BLaER1 treated with 17β-estradiol and CSF1 and Interleukin-3, amounts not matched to agents 10 nM and 100 nM (cell line): ENCODE measurements around the gene MGAT4B.
A peak's percentile ranks its signal among the peaks of the same experiment; 100 is the strongest.

Experiments used
- H3K27ac ChIP-seq, 11 experiments: shearing (Covaris generic); formaldehyde crosslinking; 2 replicates each; pipeline ENCODE4 v1.8.1; 2022
- H3K27me3 ChIP-seq, 11 experiments: shearing (Covaris generic); formaldehyde crosslinking; 2 replicates each; pipeline ENCODE4 v1.8.1; 2022
- H3K36me3 ChIP-seq, 11 experiments: shearing (Covaris generic); formaldehyde crosslinking; 2 replicates each; pipeline ENCODE4 v1.8.1; 2022
- H3K4me1 ChIP-seq, 10 experiments: shearing (Covaris generic); formaldehyde crosslinking; 2 replicates each; pipeline ENCODE4 v1.8.1; 2022
- H3K4me2 ChIP-seq, 11 experiments: shearing (Covaris generic); formaldehyde crosslinking; 2 replicates each; pipeline ENCODE4 v1.8.1; 2022
- H3K4me3 ChIP-seq, 10 experiments: shearing (Covaris generic); formaldehyde crosslinking; 2 replicates each; pipeline ENCODE4 v1.8.1; 2022
- H3K9ac ChIP-seq, 11 experiments: shearing (Covaris generic); formaldehyde crosslinking; 2 replicates each; pipeline ENCODE4 v1.8.1; 2022
- H3K9me3 ChIP-seq, 11 experiments: shearing (Covaris generic); formaldehyde crosslinking; replicated peaks in 1 of 11; 2 replicates each; pipeline ENCODE4 v1.8.1; 2022
- H4K20me1 ChIP-seq, 11 experiments: shearing (Covaris generic); formaldehyde crosslinking; 2 replicates each; pipeline ENCODE4 v1.8.1; 2022
- Cebpa-rat ChIP-seq, 11 experiments: shearing (Covaris generic); IDR thresholded peaks; 2 replicates each; pipeline ENCODE4 v1.8.1; 2022

MGAT4B gene

GRCh38 chr5:179769796-179770195 is 36.9 kb downstream of the MGAT4B start:
- peaks cover 81 to 100% (median 100%) of the 10 kb centered on the region in 11 experiments for H3K36me3 ChIP-seq
- H3K27me3 ChIP-seq = no peaks in the 10 kb centered on the region
- no peak overlapping the region for H3K4me3 ChIP-seq
- no peaks in the 10 kb centered on the region for H3K9me3 ChIP-seq
- no peak for TF ChIP-seq Cebpa-rat (IDR thresholded peaks at IDR 0.05)
- peaks cover 61 to 98% (median 82%) of the 10 kb centered on the region in 11 experiments for H4K20me1 ChIP-seq
- peak overlapping the region in 1 of 11 experiments; percentile 25; a peak in 1 of 22 replicates for H3K9ac ChIP-seq
- H3K4me1 ChIP-seq = peaks cover 0 to 69% (median 41%) of the 10 kb centered on the region in 10 experiments; a peak in 16 of 20 replicates
- H3K4me2 ChIP-seq = peak overlapping the region in 8 of 11 experiments; percentile 6 to 67 (median 46); a peak in 13 of 22 replicates
- 0 out of 22 replicates have a peak overlapping the region, but pooled peaks of 1 of the 11 experiments have one; percentile 2 for H3K27ac ChIP-seq

GRCh38 chr5:179769271-179769670 is 37.4 kb downstream of the MGAT4B start:
- no peak for TF ChIP-seq Cebpa-rat (IDR thresholded peaks at IDR 0.05)
- Histone ChIP-seq H3K9ac (peak overlapping the region in 2 of 11 experiments; percentile 1 to 25; a peak in 1 of 22 replicates), H4K20me1 (peaks cover 63 to 97% (median 82%) of the 10 kb centered on the region in 11 experiments), H3K4me3 (no peak overlapping the region), H3K27ac (0 out of 22 replicates have a peak overlapping the region, but pooled peaks of 1 of the 11 experiments have one; percentile 2), H3K36me3 (peaks cover 76 to 100% (median 98%) of the 10 kb centered on the region in 11 experiments), H3K9me3 (no peaks in the 10 kb centered on the region), H3K27me3 (no peaks in the 10 kb centered on the region), H3K4me2 (peak overlapping the region in 8 of 11 experiments; percentile 6 to 67 (median 46); a peak in 13 of 22 replicates), H3K4me1 (peaks cover 0 to 74% (median 44%) of the 10 kb centered on the region in 10 experiments; a peak in 16 of 20 replicates)

GRCh38 chr5:179768326-179769085 is 38.2 kb downstream of the MGAT4B start:
- peaks cover 68 to 100% (median 96%) of the 10 kb centered on the region in 11 experiments for H3K36me3 ChIP-seq
- H3K27ac ChIP-seq = no peak overlapping the region
- 0 out of 22 replicates have a peak overlapping the region, but pooled peaks of 1 of the 11 experiments have one; percentile 1 for H3K9ac ChIP-seq
- H3K4me1 ChIP-seq = peaks cover 0 to 82% (median 49%) of the 10 kb centered on the region in 10 experiments; a peak in 19 of 20 replicates
- no peaks in the 10 kb centered on the region for H3K27me3 ChIP-seq
- no peak overlapping the region for H3K4me3 ChIP-seq
- TF ChIP-seq Cebpa-rat (IDR thresholded peaks at IDR 0.05) = no peak
- peaks cover 71 to 98% (median 86%) of the 10 kb centered on the region in 11 experiments for H4K20me1 ChIP-seq
- H3K9me3 ChIP-seq = no peaks in the 10 kb centered on the region
- peak overlapping the region in 6 of 11 experiments; percentile 6 to 91 (median 59); a peak in 8 of 22 replicates for H3K4me2 ChIP-seq

- no peak overlapping the region for H3K27ac ChIP-seq
- H3K9ac ChIP-seq = no peak overlapping the region
- no peak for TF ChIP-seq Cebpa-rat (IDR thresholded peaks at IDR 0.05)
- H3K27me3 ChIP-seq = no peaks in the 10 kb centered on the region
- H3K9me3 ChIP-seq = no peaks in the 10 kb centered on the region
- H3K36me3 ChIP-seq = peaks cover 59 to 93% (median 87%) of the 10 kb centered on the region in 11 experiments
- H4K20me1 ChIP-seq = peaks cover 80 to 99% (median 91%) of the 10 kb centered on the region in 11 experiments
- H3K4me3 ChIP-seq = no peak overlapping the region
- peak overlapping the region in 4 of 11 experiments; percentile 6 to 91 (median 76); a peak in 7 of 22 replicates for H3K4me2 ChIP-seq
- peaks cover 5 to 91% (median 58%) of the 10 kb centered on the region in 10 experiments for H3K4me1 ChIP-seq
Measured at GRCh38 chr5:179767496-179768100, 39.1 kb downstream of the MGAT4B start.

GRCh38 chr5:179766726-179767455 is 39.8 kb downstream of the MGAT4B start:
- H3K4me2 ChIP-seq = peak overlapping the region in 5 of 11 experiments; percentile 72 to 91 (median 72); a peak in 9 of 22 replicates
- H3K36me3 ChIP-seq = peaks cover 52 to 86% (median 80%) of the 10 kb centered on the region in 11 experiments
- H3K27ac ChIP-seq = peak overlapping the region in 2 of 11 experiments; percentile 6 to 62; a peak in 3 of 22 replicates

GRCh38 chr5:179766021-179766725 is 40.5 kb downstream of the MGAT4B start:
- Histone ChIP-seq H3K36me3 (peaks cover 45 to 79% (median 73%) of the 10 kb centered on the region in 11 experiments), H4K20me1 (peaks cover 87 to 100% (median 98%) of the 10 kb centered on the region in 11 experiments), H3K27ac (peak overlapping the region in 7 of 11 experiments; percentile 13 to 62 (median 47); a peak in 11 of 22 replicates), H3K27me3 (no peaks in the 10 kb centered on the region), H3K4me1 (peaks cover 19 to 100% (median 72%) of the 10 kb centered on the region in 10 experiments), H3K4me3 (peak overlapping the region in 2 of 10 experiments; percentile 14 to 30; a peak in 4 of 20 replicates), H3K9me3 (no peaks in the 10 kb centered on the region), H3K9ac (peak overlapping the region in 10 of 11 experiments; percentile 24 to 59 (median 35); a peak in 9 of 22 replicates), H3K4me2 (peak overlapping the region in 6 of 11 experiments; percentile 57 to 91 (median 72); a peak in 12 of 22 replicates)
- no peak for TF ChIP-seq Cebpa-rat (IDR thresholded peaks at IDR 0.05)

More at GRCh38 chr5:179766726-179767455, 39.8 kb downstream of the MGAT4B start:
- H3K9ac ChIP-seq = peak overlapping the region in 4 of 11 experiments; percentile 29 to 59 (median 38); a peak in 3 of 22 replicates
- no peaks in the 10 kb centered on the region for H3K27me3 ChIP-seq
- no peak overlapping the region for H3K4me3 ChIP-seq
- peaks cover 12 to 98% (median 65%) of the 10 kb centered on the region in 10 experiments for H3K4me1 ChIP-seq
- no peak for TF ChIP-seq Cebpa-rat (IDR thresholded peaks at IDR 0.05)
- H4K20me1 ChIP-seq = peaks cover 84 to 100% (median 94%) of the 10 kb centered on the region in 11 experiments
- no peaks in the 10 kb centered on the region for H3K9me3 ChIP-seq

GRCh38 chr5:179765400-179765799 is 41.3 kb downstream of the MGAT4B start:
- peak overlapping the region in 8 of 11 experiments; percentile 3 to 91 (median 72); a peak in 14 of 22 replicates for H3K4me2 ChIP-seq
- H3K4me1 ChIP-seq = peaks cover 23 to 100% (median 80%) of the 10 kb centered on the region in 10 experiments
- peak overlapping the region in 7 of 11 experiments; percentile 13 to 62 (median 47); a peak in 11 of 22 replicates for H3K27ac ChIP-seq
- peak overlapping the region in 10 of 11 experiments; percentile 24 to 59 (median 35); a peak in 12 of 22 replicates for H3K9ac ChIP-seq
- peak overlapping the region in 1 of 10 experiments; percentile 30; a peak in 2 of 20 replicates for H3K4me3 ChIP-seq
- H4K20me1 ChIP-seq = peaks cover 89 to 100% (median 99%) of the 10 kb centered on the region in 11 experiments
- no peak for TF ChIP-seq Cebpa-rat (IDR thresholded peaks at IDR 0.05)
- no peaks in the 10 kb centered on the region for H3K9me3 ChIP-seq
- H3K36me3 ChIP-seq = peaks cover 37 to 71% (median 65%) of the 10 kb centered on the region in 11 experiments
- no peaks in the 10 kb centered on the region for H3K27me3 ChIP-seq
